Measurements from ENCODE around the gene DCAF10.
"Not testable (repeated sequence)": the region's sequence is repeated elsewhere in the genome, so short reads cannot be mapped to it uniquely, and the experiment has no call there.

The DCAF10 gene

DNA sequence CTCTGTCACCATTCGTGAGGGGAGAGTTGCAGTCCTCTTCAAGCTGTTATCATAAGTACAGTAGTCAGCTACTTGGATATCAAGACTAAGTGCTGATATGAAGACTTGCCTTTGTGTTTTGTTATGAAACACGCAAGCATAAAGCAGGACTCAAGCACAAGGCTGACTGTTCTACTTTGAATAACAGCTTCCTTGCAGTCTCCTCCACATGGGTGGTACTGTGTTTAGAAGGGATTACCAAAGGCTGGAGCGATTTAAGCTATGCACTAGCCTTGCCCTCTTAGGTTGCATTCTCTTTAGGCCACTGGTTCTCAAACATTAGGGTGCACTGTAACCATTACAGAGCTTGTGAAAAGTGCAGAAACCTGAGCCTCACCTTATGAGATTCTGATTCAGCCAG lies 61.9 kb downstream of the DCAF10 start:
- no peak for DNase-seq

DNA sequence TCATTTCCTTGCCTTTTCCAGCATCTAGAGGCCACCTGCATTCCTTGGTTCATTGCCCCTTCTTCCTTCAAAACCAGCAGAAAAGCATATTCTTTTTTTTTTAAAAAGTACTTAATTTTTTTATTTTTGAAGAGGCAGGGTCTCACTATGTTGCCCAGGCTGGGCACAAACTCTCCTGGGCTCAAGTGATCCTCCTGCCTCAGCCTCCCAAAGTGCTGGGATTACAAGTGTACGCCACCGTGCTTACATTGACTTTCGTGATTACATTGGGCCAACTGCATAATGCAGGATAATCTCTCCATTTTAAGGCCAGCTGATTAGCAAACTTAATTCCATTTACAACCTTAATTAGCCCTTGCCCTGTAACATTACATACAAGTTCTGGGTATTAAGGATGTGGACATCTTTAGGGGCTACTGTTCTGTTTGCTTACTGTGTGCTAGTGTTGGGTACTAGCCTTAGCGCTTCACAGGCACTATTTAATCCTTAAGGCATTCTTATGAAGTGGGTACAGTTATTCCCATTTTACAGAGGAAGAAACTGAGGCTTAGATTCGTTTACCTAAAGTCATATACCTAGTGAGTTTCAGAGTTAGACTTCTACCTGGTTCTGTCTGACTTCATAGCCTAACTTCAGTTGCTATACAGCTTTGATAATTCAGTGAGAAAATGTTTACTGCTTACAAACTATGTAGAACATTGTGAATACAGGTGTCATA lies 69.6 kb downstream of the DCAF10 start:
- DNase-seq = no peak

DNA sequence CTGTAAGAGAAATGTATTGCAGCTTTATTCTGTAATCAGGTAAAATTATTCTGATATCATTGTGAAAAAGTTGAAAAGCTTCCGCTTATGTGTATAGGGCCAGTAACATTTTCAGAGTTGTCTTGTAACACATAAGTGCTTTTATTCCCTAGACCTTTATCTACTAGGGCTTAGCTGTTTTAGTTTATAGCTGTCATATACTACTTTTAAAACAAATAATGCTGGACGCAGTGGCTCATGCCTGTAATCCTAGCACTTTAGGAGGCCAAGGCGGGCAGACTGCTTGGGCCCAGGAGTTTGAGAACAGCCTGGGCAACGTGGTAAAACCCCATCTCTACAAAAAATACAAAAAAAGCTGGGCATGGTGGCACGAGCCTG lies 70.2 kb downstream of the DCAF10 start:
- DNase-seq = no peak

DNA sequence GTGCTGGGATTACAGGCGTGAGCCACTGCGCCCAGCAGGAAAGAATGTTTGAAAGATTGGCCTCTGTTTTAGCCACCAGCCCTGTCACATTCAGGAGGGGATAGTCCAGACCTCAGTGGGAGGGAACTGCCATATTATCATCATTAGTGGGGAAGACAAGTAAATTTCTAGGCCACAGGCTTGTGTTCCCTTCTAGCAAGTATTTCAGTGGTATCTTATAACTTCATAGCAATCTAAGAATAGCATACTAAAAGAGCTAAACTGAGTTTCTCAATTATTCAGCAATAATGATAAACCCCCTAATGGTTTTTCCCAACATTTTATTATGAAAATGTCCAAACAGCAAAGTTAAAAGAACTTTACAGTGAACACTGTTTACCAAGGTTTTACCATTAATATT lies 73.4 kb downstream of the DCAF10 start:
- DNase-seq = no peak

DNA sequence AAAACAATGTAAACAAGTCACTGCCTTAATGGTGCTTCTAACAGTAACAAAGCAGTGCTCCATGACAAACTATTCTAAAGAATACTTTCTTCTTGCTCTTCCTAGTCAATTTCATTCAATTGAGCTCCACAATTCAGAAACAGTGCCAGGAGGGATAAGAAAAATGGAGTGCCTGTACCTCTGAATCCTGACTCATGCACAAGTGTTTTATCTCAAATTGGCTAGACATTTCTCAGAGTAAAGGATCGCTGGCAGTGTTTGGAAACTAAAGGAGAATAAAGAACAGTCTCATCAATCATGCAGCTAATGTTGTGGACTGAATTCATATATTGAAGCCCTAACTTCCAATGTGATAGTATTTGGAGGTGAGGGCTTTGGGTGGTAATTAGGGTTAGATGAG lies 75.8 kb downstream of the DCAF10 start:
- DNase-seq = no peak

DNA sequence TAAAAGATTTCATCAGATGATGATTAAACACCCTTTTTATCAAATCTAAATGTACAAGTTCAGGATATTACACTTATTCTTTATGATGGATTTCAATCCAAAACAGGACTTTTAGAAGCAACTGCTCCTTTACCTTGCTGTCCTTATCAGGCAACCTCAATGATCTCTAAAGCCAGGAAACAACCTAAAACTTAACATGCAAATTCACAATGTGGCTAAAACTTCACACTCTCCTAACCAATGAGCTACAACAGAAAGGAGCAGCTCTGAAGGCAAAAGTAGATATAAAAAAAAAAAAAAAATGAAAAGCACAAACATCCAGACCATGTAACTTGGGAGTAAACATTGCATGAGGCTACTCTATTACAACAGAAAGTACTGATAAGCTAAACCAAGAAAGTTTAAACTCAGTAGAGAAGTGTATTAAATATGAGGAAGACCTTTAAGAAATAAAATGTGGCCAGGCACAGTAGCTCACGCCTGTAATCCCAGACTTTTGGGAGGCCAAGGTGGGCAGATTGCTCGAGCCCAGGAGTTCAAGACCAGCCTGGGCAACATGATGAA lies 80.4 kb downstream of the DCAF10 start:
- no peak for DNase-seq

DNA sequence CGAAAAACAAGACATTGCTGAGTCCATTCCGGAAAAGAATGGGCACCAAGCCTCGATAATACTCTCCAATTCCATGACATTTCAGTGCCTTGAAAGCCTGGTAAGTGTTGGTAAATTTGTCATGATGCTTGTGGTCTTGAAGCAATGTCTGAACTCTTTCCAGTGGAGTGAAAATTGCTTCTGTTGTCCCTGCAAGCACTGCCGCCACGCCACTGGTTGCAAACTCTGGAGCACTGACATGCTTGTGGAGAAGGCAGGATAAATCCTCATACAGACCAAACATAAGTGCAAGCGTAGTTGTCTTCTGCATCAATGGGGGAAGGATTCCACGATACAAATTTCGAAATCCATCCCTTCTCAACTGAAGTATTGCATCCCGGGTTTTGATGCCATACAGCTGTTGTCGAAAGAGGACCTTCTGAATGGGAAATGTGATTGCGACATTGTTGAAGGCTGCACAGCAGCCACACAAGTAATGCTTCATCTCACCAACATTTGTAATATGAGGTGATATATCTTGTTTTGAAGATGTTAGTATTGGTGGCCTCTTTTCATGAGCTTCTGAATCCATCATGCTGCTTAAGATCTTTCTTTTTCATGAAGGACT lies 87.5 kb downstream of the DCAF10 start:
- DNase-seq = not testable (repeated sequence)

DNA sequence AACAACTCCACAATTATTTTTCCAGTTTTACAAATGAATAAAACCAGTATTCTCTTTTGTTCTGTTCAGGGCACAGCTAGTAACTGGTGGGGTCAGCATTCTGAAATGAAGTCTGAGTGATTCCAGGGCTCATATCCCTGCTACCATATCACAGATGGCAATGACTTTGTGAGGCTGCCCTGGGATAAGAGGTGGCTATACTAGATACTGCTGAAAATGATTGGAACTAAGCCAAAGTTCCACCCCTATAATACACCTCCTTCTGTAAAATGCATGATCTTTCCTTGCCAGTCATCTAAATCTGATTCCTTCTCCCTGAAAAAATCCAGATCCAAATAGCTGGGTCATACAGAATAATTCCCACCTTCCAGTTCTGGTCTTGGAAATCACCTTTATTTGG lies 88.9 kb downstream of the DCAF10 start:
- DNase-seq = no peak

DNA sequence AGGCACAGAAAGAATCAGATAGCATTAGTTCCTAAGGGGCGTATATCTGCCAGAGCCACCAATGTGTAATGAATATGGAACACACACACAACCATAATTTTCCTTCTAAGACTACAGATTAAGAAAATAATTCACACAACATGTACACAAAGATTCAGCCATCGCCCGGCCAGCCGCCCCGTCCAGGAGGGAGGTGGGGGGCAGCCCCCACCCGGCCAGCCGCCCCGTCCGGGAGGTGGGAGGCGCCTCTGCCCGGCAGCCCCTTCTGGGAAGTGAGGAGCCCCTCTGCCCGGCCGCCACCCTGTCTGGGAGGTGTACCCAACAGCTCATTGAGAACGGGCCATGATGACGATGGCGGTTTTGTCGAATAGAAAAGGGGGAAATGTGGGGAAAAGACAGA lies 90.4 kb downstream of the DCAF10 start:
- not testable (repeated sequence) for DNase-seq

DNA sequence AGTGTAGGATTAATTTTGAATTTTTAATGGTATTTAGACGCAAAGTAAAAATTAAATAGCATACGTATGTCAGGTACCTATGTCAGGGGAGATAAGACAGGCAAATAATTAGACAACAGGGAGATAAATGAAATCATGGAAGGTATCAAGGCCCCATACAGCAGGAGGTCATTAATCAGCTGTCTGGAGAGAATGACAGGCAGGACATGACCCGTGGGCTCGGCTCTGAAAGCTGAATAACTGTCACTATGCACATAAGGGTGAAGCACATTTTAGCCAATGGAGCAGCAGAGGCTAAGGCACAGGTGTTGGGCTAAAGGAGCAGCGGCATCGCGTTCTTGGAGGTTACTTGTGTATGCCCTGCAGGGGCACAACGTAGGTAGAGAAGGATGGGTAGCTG lies 91.5 kb downstream of the DCAF10 start:
- no peak for DNase-seq

DNA sequence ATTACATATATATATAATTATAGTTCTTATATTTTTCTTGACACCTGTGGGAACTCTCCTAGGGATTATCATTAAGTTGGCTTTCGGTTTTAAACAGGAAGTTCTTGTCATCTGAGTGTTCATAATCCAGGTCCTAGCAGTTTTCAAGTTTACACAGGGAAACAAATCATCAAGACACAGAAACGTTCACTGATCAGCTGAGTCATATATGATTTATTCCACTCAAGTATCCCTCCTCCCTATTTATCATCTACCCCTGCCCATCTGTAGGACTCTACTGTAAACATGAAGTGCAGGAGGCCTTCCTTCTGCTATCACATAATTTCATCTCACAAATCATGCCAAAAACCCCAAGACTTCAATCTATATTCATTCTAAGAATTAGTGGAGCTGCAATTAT lies 97.1 kb downstream of the DCAF10 start:
- no peak for DNase-seq

DNA sequence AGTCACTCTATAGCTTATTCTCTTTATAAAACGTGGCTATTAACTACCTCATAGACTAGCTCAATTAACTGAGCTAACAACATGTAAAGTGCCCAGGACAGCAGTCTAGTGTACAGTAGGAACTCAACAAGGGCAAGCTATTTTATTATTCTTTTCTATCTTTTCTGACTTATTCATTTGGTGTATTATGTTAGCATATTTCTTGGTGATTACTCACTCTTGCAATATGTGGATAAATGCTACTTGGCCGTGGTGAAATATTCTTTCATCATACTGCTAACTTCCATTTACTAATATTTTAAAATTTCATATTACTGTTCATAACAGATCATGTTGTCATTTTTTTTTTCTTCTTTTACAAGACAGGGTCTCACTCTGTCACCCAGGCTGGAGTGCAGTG lies 98.4 kb downstream of the DCAF10 start:
- no peak for DNase-seq

DNA sequence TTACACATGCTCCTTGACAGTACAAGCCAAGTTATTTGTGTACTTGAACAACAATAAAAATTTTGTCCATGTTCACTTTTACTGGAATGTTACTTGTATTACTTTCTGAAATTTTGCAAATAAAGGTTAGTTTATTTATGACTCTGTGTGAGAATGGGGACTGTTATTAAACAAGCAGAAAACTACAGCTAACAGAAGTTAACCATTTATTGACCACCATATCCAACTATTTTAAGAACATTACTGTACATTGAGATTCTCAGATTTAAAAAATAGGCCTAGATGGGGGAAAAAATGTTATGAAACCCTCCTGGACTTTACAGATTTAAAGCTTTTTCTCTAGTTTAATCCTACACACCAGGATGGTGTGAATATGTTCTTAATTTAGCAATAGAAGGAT lies 101.5 kb downstream of the DCAF10 start:
- no peak for DNase-seq

DNA sequence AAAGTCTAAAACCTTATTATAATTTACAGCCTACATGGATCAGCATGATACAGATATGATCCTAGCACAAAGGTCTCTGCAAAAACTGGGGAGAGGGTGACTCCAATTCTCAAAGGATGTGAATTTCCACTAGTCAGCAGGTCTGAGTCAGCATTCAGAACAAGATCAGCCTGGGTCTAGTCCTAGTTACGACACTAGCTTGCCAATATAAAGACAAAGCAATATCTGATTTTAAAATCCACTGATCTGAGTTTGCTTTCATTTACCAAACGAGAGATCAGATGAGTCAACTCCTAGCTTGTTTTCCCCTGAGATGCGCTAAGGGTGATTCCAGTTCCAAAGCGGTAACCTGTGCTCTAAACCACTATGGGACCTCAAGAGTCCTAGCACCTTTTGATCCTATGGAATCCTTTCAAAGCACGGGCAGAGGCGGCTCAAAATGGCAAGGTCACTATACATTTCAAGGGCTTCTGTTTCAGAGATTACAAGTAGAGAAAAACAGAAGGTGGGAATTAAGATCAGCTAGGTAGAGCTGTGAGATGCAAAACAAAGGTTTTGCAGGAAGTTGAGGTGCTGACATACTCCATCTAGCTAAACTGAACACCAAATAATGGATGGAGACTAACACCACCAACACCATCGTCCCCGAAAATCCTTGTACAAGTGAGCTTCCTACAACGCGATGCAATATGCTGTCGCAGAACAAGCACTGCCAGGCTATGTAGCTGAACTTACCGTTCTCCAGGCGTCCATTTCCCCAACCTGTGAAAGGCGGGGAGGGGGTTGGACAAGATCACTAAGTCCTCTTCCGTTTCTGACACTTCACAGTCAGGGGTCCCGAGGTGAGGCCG lies 102.4 kb downstream of the DCAF10 start:
- DNase-seq = no peak

DNA sequence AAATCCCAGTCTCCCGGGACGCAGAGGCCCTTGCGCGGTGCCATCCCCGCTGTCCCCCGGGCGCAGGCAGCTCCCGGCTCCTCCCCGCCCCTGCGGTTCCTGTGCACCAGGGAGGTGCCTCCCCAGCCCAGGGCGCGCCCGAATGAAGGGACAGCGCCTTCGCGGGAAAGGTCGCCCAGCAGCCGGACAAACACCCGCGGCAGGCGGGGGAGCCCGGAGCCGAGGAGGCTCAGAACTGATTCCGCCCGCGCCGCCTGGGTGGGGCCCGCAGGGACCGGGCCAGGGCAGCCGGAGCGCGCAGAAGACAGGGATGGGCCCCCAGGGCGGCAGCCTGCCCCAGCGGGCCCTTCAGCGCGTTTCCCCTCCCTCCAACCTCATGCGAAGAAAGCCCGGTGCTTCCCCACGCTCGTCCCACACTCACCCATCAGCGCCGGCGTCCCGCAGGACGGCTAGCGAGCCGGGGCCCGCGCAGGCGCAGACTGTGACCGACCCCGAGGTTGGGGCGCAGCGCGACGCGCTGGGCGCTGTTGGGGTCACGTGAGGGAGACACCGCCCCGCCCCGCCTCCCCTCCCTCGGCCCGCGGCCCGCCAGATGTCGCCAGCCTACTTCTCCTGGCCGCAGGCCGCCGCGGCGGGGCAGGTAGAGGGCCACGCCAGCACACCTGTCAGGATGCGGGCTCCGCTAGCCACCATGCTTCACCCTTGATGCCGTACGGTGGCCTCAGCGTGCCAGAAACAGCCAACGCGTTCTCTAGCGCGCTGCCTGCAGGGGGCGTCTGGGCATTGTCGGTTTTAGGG lies 103.2 kb downstream of the DCAF10 start, which contains the start of gene SLC25A51:
Gene SLC25A51, minus strand, starts transcription at position 481 of the 798 bp plus-strand sequence. CDS start 15,577 bp downstream, outside the sequence.
- peak; percentile 99 for DNase-seq

DNA sequence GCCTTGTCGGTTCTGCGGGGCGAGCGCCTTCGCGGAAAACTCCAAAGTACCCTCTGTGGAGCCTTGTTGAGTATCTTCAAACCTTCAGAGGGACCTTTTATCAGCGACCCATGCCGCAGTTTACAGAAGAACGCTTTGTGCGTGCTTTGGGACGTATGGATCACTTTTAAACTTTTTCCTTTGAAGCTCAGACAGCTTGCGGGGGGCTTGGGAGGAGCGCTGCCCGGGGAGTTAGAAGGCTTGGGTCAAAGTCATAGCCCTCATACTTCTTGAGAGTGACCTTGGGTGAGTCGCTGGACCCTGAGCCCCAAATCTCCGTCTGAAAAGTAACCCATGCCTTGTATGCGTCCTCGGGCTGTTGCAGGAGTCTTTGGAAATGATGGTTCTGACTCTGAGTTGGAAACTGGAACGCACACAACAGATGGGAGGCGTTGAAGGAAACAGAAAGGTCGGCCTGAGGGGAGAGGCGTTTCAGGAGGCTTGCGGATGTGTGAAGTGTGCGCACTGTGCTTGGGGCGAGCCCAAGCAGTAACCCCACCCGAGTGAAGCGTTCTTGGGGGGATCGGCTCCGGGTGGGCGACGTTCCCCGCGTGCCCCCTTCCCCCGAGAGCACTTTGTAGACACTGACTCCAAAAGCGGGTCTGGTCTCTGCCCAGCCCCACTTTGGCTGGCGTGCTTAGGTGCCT lies 104.0 kb downstream of the DCAF10 start:
- DNase-seq = no peak

DNA sequence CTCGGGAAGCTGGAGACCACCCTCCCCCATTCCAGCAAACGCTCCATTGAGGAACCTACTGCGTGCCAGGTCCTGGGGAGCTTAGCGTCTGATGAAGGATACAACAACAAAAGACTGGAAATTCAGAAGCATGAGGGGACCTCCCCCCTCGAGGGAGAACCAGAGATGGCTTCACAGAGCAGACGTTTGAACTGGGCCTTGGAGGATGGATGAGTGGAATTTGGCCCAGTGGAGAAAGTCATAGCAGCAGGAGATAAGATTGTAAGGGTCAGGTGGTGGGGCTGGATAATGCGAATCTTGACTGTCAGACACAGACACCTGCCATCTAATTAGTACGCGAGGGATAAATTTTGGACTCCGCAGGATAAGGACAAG lies 104.5 kb downstream of the DCAF10 start:
- no peak for DNase-seq

DNA sequence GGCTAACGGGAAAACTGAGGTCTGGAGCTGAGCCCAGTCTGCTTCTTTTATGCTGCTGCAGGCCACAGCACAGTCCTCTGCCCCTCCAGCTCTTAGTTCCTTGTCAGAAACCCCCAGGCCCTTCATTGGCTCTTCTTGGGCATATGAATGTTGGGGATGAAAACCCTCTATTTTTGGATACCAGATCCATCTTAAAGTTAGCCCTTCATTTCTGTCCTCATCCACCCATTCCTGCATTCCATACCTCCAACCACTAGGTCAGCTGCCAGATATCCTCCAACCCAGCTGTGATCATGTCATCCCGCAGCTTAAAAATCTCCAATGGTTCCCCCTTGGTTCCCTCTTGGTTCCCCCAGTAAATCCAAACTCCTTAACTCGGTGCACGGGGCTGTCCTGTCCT lies 105.2 kb downstream of the DCAF10 start:
- no peak for DNase-seq

DNA sequence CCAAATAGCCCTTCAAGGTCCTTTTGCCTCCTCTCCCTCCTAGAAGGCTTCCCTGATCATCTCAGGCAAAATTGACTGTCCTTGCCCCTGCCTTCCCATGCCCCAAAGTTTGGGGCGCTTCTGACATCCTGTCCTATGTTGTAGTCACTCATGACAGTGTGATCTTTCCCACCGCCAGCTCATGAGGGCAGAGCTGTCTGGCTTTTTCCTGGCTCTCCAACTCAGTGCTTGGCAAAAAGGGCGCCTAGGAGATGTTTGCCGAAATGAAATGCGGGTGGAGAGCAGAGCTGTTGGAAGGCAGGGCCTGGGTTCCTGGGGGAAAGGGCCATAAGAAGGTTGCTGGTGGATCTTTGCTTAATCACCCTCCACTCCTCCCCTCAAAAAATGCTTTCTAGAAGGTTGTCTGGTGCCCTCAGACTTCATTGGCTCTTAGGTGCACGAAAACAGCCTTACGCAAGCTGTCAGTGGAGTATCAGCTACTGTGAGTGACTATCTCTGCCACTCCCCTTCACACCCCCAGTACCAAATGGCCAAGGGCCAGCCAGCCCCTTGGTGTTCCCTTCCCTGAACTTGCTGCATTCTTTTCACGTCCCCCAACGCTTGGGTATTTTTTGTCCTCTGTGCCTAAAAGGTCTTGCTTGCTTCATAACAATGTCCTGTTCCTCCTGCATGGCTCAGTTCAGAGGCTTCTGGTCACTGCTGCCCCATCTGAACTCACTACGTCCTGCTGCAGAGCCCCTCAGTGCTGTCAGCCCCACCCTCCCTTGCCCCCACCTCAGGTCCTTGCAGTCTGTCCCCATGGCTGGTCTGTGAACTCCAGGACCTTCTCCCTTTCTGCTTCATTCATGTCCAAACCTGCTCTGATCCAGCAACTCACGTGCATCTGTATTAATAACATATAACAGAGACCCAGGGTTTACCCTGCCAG lies 106.0 kb downstream of the DCAF10 start:
- no peak for DNase-seq

DNA sequence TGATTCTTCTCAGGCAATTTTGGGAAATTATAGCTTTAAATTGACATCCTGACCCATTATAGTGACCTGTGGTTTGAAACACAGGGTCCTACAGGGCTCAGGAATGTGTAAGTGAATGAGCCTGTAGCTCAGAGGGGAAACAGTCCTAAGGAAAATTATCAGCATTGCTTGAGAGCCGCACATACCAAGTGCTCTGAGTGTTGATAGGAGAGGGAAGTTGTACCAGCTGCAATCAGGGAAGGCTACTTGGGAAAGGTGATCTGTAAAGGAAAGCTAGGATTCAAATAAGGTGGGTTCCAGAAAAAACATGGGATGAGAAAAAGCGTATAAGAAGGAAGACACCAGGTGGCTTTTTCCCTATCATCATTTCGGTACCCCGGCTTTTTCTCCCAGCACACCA lies 107.7 kb downstream of the DCAF10 start:
- no peak for DNase-seq

Data from right kidney (tissue), 1 donor.